Measurements from ENCODE around the gene TP53I11.

DNA sequence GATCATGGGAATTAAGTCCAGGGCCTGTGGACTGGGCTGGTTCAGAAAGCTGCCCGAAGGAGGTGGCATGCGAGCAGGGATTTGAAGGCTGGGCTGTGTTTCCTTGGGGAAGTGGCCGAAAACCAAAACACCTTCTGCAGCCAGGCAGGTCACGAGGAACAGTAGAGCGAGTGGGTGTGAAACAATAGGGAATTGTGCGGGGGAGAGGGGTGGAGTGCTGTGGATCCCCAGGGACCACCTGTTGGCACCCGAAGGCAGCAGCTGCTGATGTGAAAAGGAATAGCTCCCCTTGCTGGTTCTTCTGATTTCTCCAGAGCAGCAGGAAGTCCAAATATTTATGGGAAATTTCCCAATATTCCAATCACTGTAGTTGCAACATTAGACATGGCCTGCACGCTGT is 24.6 kb downstream of the TP53I11 start:
- TF ChIP-seq, protein P1, sequence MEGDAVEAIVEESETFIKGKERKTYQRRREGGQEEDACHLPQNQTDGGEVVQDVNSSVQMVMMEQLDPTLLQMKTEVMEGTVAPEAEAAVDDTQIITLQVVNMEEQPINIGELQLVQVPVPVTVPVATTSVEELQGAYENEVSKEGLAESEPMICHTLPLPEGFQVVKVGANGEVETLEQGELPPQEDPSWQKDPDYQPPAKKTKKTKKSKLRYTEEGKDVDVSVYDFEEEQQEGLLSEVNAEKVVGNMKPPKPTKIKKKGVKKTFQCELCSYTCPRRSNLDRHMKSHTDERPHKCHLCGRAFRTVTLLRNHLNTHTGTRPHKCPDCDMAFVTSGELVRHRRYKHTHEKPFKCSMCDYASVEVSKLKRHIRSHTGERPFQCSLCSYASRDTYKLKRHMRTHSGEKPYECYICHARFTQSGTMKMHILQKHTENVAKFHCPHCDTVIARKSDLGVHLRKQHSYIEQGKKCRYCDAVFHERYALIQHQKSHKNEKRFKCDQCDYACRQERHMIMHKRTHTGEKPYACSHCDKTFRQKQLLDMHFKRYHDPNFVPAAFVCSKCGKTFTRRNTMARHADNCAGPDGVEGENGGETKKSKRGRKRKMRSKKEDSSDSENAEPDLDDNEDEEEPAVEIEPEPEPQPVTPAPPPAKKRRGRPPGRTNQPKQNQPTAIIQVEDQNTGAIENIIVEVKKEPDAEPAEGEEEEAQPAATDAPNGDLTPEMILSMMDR (conservative IDR thresholded peaks at IDR 0.05 in 1 of 2, IDR thresholded peaks at IDR 0.05 in 1 of 2; ENCODE audit: extremely low read depth in 1 of 2, insufficient read depth in 1 of 2, low read depth in 1 of 2, low read length in 2 of 2): no peak
- no peak for TF ChIP-seq EZH2 (IDR thresholded peaks at IDR 0.05; ENCODE audit: borderline replicate concordance, low read length)

Measured in mammary epithelial cell (primary cell).